NCI-H1105 (cell line): ENCODE results near the gene TKTL2.

Experiments used
- DNase-seq: peaks from one replicate; lab custom pipeline; 2025; lab: John Stamatoyannopoulos, UW

The TKTL2 gene, protein sequence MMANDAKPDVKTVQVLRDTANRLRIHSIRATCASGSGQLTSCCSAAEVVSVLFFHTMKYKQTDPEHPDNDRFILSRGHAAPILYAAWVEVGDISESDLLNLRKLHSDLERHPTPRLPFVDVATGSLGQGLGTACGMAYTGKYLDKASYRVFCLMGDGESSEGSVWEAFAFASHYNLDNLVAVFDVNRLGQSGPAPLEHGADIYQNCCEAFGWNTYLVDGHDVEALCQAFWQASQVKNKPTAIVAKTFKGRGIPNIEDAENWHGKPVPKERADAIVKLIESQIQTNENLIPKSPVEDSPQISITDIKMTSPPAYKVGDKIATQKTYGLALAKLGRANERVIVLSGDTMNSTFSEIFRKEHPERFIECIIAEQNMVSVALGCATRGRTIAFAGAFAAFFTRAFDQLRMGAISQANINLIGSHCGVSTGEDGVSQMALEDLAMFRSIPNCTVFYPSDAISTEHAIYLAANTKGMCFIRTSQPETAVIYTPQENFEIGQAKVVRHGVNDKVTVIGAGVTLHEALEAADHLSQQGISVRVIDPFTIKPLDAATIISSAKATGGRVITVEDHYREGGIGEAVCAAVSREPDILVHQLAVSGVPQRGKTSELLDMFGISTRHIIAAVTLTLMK

DNA sequence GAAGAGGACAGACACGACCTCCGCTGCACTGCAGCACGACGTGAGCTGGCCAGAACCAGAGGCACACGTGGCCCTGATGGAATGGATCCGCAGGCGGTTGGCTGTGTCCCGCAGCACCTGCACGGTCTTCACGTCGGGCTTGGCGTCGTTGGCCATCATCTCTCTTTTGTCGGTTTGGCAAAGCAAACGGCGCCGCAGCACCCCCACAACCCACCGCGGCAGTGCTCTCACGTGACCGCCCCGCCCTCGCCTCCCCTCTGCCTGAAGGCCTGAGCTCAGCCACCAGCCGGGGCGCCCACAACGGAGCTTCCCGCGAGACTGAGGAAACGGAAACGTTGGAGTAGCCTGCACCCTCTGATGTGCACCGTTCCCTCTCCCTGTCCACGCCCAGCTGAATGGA lies at the start of gene TKTL2:
Gene TKTL2, minus strand, starts transcription at position 179 of the 400 bp plus-strand sequence. Its CDS starts 20 bp downstream, at position 159.
- DNase-seq = no peak

DNA sequence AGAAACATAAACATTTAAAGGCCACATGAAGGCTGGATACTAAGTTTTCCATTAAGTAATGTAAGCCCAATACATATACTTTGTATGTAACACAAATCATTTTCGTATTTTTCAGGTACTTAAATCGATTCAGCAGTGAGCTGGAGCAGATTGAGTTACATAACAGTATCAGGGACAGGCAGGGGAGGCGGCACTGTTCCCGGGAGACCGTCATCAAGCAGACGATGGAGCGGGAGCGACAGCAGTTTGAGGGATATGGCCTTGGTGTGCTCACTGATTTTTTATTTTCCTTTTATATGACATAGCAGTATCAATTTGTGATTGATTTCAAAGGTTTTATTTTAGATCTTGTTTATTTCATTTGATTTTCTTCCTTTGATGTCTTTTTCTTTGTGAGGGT lies 41.6 kb upstream of the TKTL2 start:
- no peak for DNase-seq

- DNase-seq = no peak
Measured at GRCh38 chr4:163505374-163505773, 31.8 kb upstream of the TKTL2 start.

DNA sequence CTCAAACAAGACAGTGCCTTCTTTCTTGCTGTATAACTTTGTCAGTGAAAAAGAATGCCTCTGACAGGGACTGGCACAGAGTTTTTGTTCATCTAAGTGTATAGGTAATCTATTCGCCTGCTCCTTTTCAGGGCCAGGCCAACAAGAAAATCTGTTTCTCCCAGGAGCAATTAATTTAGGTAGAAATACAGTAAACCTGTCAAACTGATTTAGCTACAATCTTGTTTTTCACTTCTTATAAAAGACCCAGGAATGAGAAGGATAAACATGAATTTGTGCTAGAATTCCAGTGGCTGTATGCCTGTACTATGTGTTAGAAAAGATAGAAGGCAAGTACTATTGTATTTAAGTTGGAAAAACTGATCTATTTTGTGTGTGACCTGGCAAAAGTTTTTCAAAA lies 27.0 kb upstream of the TKTL2 start:
- no peak for DNase-seq

DNA sequence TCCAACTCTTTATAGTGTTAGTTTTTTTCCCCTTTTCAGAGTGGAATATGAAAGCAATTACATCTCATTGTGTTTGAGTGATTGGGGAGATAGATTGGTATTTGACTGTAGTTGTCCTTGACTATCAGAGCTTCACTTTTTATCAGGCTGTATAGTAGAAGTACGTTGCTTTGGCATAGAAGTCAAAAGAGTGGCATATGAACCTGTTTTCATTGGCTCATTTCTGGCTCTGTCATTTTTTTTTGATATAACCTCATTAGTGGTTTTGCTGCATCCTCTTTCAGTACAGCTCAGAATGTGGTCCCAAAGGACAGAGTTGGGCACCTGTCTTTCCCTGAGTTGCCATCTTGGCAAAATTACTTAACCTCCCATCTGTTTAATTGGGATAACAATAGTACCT lies 22.3 kb upstream of the TKTL2 start:
- no peak for DNase-seq

DNA sequence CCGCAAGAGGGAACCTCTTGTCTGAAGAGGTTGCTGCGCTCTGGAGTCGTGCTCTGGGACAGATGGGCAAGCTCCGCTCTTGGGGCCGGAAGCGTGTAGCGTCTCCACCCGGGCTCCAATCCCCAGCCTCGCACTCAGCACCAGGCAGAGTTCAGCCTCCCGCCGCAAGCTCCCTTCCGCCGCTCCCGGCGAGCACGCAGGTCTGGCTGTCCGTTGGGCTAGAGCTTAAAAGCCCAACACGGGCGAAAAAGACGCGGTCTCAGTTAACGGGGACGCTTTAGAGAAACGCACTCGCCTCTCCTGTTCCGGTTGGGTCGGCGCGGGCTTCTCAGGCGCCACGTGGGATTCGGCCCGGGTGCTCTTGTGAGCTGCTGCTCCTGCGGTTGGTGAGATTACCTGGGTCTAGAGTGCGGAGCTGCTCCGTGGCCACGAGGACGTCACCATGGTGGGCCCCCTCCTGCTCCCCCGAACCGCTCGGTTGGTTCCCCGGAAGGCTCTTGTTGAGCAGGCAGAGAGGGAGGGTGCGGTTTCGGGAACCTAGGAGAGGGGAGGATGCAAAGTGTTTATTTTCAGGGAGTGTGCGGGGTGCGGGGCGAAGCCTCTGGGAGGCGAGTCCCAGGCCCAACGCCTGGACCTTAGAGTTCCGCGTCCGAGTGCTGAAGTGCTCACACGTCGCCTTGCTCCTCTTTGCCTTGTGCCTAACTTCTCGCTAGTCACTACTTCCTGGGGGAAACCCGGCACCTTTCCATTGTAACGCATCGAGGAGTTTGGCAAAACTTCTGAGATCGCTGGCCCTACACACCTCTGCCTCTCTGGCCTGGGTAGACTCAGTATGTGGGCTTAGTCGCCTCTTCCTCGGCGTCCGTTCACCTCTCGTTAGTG lies 21.0 kb upstream of the TKTL2 start, which contains the start of gene TMA16:
Gene TMA16, plus strand, starts transcription at position 331 of the 882 bp plus-strand sequence. Its CDS starts 112 bp downstream, at position 443.
- DNase-seq = peak; percentile 77

DNA sequence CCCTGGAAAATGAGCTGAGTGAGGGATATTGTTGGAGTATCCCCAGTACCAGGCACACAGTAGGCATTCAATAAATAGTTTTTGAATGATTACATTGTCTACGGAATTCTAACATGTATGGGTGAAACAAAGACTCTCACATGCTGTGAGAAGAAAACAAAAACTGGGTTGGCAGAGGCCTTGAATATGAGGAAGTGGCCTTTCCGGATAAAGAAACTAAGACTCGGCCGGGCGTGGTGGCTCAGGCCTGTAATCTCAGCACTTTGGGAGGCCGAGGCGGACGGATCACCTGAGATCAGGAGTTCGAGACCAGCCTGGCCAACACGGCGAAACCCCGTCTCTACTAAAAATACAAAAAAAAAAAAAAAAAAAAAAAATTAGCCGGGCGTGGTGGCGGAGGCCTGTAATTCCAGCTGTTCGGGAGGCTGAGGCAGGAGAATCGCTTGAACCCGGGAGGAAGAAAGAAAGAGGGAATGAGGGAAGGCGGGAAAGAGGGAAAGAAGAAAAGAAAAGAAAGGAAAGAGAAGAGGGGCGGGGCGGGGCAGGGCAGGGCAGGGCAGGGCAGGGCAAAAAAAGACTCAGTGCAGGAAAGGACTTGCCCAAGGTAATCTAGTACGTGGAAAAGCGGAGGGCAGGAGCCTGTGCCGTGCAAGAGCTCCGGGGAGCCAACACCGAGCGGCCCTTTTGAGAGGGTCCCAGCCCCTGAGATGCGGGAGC lies 20.2 kb upstream of the TKTL2 start:
- no peak for DNase-seq

DNA sequence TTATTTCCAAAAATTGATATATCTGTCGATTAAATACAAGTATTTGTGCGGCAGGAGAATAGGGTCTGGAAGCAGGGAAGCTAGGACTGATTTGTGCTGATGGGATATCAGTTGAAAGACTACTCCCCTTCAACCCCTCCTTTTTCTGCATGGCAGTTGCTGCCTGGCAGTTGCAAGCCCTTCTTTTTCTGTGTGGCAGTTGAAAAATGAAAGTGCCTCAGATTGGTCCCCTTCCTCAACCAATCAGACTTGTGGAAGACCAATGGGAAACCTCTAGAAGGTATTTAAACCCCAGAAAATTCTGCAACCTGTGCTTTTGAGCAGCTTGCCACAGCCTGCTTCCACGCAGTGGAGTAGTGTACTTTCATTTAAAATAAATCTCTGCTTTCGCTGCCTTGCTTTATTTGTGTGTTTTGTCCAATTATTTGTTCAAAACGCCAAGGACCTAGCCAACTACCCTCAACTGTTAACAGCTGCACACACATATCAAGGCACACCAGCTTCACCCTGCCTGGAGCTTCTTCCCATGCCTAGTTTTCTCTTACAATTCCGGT lies 19.5 kb upstream of the TKTL2 start:
- no peak for DNase-seq

DNA sequence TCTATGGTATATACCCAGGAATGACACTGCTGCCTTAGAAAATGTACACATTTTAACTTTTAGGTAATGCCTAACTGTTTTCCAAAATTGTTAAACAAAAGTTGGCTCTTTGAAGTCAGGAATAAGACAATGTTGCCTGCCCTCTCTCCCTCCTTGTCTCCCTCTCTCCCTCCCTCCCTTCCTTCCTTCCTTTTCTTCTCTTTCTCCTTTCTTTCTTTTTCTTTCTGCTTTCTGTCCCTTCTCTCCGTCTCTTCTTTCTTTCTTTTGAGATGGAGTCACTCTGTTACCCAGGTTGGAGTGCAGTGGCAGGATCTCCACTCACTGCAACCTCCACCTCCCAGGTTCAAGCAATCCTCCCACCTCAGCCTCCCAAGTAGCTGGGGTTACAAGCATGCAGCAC lies 16.4 kb upstream of the TKTL2 start:
- DNase-seq = no peak

- DNase-seq = no peak
Measured at GRCh38 chr4:163486321-163486720, 12.8 kb upstream of the TKTL2 start.

- no peak for DNase-seq
Measured at GRCh38 chr4:163485589-163485988, 12.0 kb upstream of the TKTL2 start.

DNA sequence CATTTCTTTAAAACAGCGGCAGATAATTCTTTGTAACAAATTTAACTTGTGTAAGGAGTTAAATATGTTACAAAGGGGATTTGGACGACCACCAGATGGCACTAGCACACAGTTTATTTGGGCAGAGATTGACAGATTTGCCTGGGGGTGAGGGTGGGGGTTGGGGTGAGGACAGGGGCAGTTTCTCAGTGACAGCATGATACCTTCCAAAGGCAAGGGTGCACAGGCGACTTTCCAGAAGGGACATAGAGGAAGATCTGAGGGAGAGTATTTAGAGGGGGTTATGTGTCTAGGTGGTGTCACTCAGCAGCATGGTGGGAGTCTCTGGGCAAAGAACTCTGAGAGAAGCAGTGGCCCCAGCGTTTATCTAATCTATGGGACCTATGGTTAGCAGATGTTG lies 11.4 kb upstream of the TKTL2 start:
- DNase-seq = no peak

- no peak for DNase-seq
Measured at GRCh38 chr4:163482190-163482589, 8.6 kb upstream of the TKTL2 start.

- no peak for DNase-seq
Measured at GRCh38 chr4:163476761-163477438, 3.3 kb upstream of the TKTL2 start.

DNA sequence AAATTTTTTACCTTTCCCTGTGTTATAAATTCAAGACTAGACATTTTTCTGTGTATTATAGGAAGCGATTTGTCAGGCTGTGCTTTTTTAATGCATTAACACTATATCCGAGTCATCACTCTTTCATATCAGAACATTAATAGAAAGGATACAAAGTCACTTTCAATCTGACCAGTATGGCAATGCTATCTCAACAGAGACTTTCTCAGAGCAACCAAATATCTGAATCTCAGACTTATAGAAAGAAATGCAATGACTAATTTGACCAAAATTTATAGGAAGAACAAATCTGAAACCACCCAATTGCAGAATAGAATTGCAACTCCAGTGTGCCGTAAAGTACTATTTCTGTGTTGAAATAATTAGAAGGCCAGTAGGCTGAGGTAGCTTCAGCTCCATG lies 473 bp upstream of the TKTL2 start:
- DNase-seq = no peak

DNA sequence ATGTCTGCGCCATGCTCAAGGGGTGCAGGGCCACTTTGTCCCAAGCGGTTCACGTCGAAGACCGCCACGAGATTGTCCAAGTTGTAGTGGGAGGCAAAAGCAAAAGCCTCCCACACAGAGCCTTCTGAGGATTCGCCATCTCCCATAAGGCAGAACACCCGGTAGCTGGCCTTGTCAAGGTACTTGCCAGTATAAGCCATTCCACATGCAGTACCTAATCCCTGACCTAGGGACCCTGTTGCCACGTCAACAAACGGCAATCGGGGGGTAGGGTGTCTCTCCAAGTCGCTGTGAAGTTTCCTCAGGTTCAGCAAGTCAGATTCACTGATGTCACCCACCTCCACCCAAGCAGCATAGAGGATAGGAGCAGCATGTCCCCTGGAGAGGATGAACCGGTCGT lies 424 bp downstream of the TKTL2 start:
- no peak for DNase-seq

- DNase-seq = no peak
Measured at GRCh38 chr4:163470391-163470790, 3.2 kb downstream of the TKTL2 start.

DNA sequence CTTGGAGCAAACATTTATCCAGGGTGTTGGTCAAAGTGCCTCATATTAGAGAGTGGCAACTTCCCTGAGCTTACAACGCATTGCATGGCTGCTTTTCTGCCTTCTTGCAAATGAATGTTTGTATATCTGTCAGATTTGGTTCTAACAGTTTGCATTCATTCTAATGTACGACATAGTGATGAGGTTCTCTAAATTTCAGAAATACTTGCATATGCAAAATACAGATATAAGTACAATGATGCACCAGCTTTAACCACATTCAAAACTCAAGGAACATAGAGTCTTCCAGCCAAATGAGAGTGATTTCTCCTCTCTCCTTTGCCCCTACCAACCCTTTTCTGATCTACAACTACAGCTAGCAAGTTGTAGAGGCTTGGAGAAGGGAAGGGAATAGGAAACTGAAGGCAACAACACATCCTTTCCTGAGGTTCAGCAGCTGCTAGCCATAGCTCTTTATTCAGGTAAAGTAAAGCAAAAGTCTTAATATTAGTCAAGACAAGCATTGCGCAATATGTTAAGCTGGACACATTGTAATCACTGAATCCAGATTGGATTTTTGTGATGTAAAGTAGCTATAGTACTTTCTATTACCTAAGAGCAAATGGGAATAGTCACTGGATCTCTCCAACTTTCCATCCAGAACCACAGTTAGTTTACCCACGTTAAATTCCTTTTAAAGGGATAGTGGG lies 6.3 kb downstream of the TKTL2 start:
- no peak for DNase-seq

- DNase-seq = no peak
Measured at GRCh38 chr4:163462556-163462955, 11.0 kb downstream of the TKTL2 start.

GRCh38 chr4:163448540-163449203 lies 24.9 kb downstream of the TKTL2 start:
- no peak for DNase-seq
